Stimulated activated naive CD8-positive, alpha-beta T cell treated with anti-CD3 and anti-CD28 coated beads, Interleukin-15, Interleukin-2, amounts not matched to agents 100 ng/mL and 50 ng/mL, for 24 hours (primary cell): ENCODE measurements around the gene SCRN2.

Experiments used
- H3K27ac Mint-ChIP-seq: one replicate; pipeline ENCODE4 v1.8.0; 2021; ENCODE audit warnings: mild to moderate bottlenecking, mixed read lengths
- H3K27me3 Mint-ChIP-seq: one replicate; pipeline ENCODE4 v1.8.0; 2021; ENCODE audit warnings: mixed read lengths
- H3K36me3 Mint-ChIP-seq: one replicate; pipeline ENCODE4 v1.8.0; 2021; ENCODE audit warnings: low read depth, mixed read lengths
- H3K4me1 Mint-ChIP-seq: one replicate; pipeline ENCODE4 v1.8.0; 2021; ENCODE audit warnings: low read depth, mixed read lengths
- H3K4me3 Mint-ChIP-seq: one replicate; pipeline ENCODE4 v1.8.0; 2021; ENCODE audit warnings: mild to moderate bottlenecking, mixed read lengths
- H3K9me3 Mint-ChIP-seq: one replicate; pipeline ENCODE4 v1.8.0; 2021; ENCODE audit warnings: mixed read lengths

SCRN2 gene

DNA sequence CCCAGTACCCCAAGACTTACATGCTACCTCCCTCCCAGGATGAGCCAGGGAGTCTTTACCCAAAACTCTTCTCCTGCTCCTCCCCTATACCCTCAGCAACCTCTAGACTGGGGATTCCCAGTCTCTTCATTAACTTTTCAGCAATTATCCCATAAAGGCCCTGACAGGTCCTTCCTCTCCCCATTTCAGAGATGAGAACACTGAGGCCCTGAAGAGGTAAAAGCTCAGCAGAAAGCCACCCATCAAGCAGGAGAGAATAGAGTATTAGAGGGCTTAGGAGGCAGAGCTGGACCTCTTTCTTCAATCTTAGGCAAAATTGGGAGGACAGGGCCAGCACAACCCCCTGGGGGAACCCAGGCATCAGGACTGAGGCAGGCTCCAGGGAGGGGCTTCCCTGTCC, 15.8 kb upstream of the SCRN2 start:
- Mint-ChIP-seq H3K9me3 (no peaks in the 10 kb centered on the region), H3K27ac (no peak overlapping the region), H3K4me3 (no peak overlapping the region), H3K4me1 (peaks cover 8% of the 10 kb centered on the region), H3K36me3 (no peaks in the 10 kb centered on the region), H3K27me3 (peaks cover 67% of the 10 kb centered on the region)

DNA sequence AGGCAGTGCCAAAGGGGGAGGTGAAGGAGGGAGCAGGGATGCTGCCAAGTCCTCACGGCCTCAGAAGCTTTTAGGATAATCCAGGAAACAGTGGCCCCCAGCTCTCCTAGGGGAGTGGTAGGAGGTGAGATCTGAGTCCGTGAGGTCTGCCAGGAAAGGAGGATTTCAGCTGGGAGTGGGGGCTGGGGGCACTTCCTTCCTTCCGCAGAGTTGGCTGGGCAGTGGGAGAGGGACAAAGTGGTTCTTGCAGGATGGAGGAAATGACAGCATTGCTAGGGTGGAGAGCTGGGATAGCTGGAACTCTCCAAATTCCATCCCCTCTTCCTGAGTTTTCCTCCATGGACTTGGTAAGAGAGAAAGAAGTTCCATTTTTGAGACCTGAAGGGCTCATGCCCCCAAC, 14.7 kb upstream of the SCRN2 start:
- H3K36me3 Mint-ChIP-seq: no peaks in the 10 kb centered on the region
- H3K27ac Mint-ChIP-seq: no peak overlapping the region
- peaks cover 70% of the 10 kb centered on the region for H3K27me3 Mint-ChIP-seq
- no peak overlapping the region for H3K4me3 Mint-ChIP-seq
- H3K4me1 Mint-ChIP-seq: peaks cover 10% of the 10 kb centered on the region
- H3K9me3 Mint-ChIP-seq: no peaks in the 10 kb centered on the region

DNA sequence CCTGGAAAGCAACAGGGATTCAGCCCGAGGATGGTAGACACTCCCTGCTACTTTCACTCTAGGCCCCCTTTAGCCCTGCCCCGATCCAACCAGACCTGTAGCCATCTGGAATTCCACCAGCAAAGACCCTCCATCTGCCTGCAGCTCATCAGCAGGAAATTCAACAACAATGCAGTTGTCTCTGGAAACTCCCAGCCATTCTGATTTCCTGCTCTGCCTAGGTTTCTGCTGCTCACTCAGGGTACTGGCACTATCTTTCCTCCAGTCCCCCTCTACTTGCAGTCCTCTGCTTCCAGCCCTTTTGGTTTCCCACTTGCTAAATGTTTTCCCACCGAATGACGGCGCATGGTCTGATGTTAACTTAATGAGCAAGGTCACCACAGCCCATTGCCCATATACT, 12.5 kb upstream of the SCRN2 start:
- peaks cover 81% of the 10 kb centered on the region for H3K27me3 Mint-ChIP-seq
- H3K9me3 Mint-ChIP-seq: no peaks in the 10 kb centered on the region
- peaks cover 16% of the 10 kb centered on the region for H3K4me1 Mint-ChIP-seq
- no peaks in the 10 kb centered on the region for H3K36me3 Mint-ChIP-seq
- H3K27ac Mint-ChIP-seq: no peak overlapping the region
- no peak overlapping the region for H3K4me3 Mint-ChIP-seq

DNA sequence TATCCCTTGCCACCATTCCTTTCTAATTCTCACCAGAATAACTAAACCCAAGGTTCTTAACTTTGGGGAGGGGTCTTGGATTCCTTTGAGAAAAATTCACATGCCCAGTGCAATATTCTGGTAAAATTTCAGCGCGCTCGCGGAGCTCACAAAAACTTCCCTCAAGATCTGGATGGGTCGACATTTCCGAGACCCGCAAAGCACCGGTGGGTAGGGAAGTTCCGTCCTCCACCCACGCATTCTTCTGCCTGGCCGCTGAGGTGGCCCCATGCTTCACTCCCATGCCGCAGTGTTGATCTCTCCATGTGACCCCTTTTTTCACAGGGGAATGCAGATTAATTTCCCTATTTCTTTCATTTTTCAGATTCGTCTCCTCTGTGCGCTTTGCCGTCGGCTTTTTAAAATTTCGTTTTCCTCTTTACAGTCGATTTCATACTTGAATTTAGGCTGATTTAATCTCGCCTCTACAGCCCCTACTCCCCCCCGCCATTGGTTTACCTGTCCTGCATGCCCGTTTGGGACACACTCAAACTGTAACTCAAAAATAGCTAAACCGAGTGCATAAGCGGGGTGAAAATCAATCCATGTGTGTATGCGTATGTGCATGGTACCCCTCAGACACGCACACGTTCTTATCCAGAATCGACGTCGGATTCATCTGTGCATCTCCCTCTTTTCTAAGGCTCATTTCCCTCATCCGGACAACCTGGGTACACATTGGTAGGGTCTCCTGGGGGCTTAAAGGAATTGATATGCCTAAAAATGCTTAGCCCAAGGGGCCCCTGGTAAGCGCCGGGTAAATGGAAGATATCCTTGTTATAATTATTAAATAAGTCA, 11.3 kb upstream of the SCRN2 start:
- peaks cover 82% of the 10 kb centered on the region for H3K27me3 Mint-ChIP-seq
- no peaks in the 10 kb centered on the region for H3K9me3 Mint-ChIP-seq
- H3K27ac Mint-ChIP-seq: no peak overlapping the region
- no peaks in the 10 kb centered on the region for H3K36me3 Mint-ChIP-seq
- H3K4me1 Mint-ChIP-seq: peaks cover 16% of the 10 kb centered on the region
- H3K4me3 Mint-ChIP-seq: peak overlapping the region; percentile 49

- Mint-ChIP-seq H3K4me1 (peaks cover 16% of the 10 kb centered on the region), H3K27me3 (peaks cover 85% of the 10 kb centered on the region), H3K9me3 (no peaks in the 10 kb centered on the region), H3K27ac (no peak overlapping the region), H3K4me3 (no peak overlapping the region), H3K36me3 (no peaks in the 10 kb centered on the region)
These were observed 10.7 kb upstream of the SCRN2 start for GRCh38 chr17:47851764-47852112.

- Mint-ChIP-seq H3K4me3 (peak within 1 kb of the TSS; percentile 49), H3K27ac (no peak within 1 kb of the TSS), H3K4me1 (peaks cover 16% of the 10 kb centered on the region)
These were observed 9.9 kb upstream of the SCRN2 start, which contains the start of gene SP6 for GRCh38 chr17:47850692-47851573. TSS of gene SP6 (minus strand) at chr17:47851163. CDS start at chr17:47848429, 2,734 bp downstream.

DNA sequence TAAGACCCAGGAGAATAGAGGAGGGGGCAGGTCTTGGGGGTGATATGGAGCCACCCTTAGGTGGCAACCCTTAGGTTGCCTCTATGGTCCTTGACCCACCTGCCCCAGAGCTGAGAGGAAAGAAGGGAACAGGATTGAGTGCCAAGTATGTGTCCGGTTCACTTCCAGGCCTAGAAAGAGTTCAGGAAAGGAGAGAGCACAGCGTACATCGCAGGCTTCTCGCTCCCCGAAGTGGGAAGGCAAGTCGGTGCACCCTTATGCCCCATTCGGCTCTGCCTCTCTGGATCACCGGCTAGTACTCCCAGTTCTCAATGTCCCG, 9.3 kb upstream of the SCRN2 start:
- Mint-ChIP-seq H3K36me3 (no peaks in the 10 kb centered on the region), H3K27me3 (peaks cover 85% of the 10 kb centered on the region), H3K27ac (no peak overlapping the region), H3K4me1 (peaks cover 16% of the 10 kb centered on the region), H3K4me3 (peak overlapping the region; percentile 30), H3K9me3 (no peaks in the 10 kb centered on the region)

More at GRCh38 chr17:47850692-47851573, 9.9 kb upstream of the SCRN2 start, which contains the start of gene SP6:
- no peaks in the 10 kb centered on the region for H3K36me3 Mint-ChIP-seq
- no peaks in the 10 kb centered on the region for H3K9me3 Mint-ChIP-seq
- peaks cover 85% of the 10 kb centered on the region for H3K27me3 Mint-ChIP-seq

- H3K27me3 Mint-ChIP-seq: peaks cover 74% of the 10 kb centered on the region
- no peak overlapping the region for H3K4me3 Mint-ChIP-seq
- peaks cover 17% of the 10 kb centered on the region for H3K4me1 Mint-ChIP-seq
- H3K36me3 Mint-ChIP-seq: no peaks in the 10 kb centered on the region
- no peaks in the 10 kb centered on the region for H3K9me3 Mint-ChIP-seq
- H3K27ac Mint-ChIP-seq: no peak overlapping the region
These were observed 7.1 kb upstream of the SCRN2 start for GRCh38 chr17:47848198-47848513.

- no peak overlapping the region for H3K27ac Mint-ChIP-seq
- no peaks in the 10 kb centered on the region for H3K9me3 Mint-ChIP-seq
- no peak overlapping the region for H3K4me3 Mint-ChIP-seq
- H3K4me1 Mint-ChIP-seq: peaks cover 21% of the 10 kb centered on the region
- peaks cover 70% of the 10 kb centered on the region for H3K27me3 Mint-ChIP-seq
- no peaks in the 10 kb centered on the region for H3K36me3 Mint-ChIP-seq
These were observed 6.5 kb upstream of the SCRN2 start for GRCh38 chr17:47847341-47848197.

GRCh38 chr17:47846716-47847340, 5.8 kb upstream of the SCRN2 start:
- Mint-ChIP-seq H3K4me3 (no peak overlapping the region), H3K4me1 (peaks cover 20% of the 10 kb centered on the region), H3K9me3 (no peaks in the 10 kb centered on the region), H3K36me3 (no peaks in the 10 kb centered on the region), H3K27ac (no peak overlapping the region), H3K27me3 (peaks cover 63% of the 10 kb centered on the region)

DNA sequence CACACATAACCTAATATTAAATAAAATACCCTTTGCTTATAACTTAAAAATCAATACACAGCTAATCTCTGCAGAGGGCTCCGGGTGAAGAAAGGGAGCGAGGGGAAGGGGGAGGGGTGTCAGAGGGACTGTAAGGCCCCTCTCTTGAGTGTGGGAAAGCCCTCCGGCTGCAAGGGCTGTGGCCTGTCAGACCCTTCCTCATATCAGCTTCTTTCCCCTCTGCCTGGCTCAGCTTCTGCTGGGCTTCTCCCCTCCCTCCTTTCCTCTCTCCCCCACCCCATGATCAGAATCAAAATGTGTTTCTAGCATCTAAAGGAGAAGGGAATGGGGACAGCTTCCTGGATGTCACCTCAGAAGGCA, 4.6 kb upstream of the SCRN2 start:
- Mint-ChIP-seq H3K4me1 (peaks cover 23% of the 10 kb centered on the region), H3K4me3 (no peak overlapping the region), H3K27ac (no peak overlapping the region), H3K27me3 (peaks cover 60% of the 10 kb centered on the region), H3K9me3 (no peaks in the 10 kb centered on the region), H3K36me3 (no peaks in the 10 kb centered on the region)

DNA sequence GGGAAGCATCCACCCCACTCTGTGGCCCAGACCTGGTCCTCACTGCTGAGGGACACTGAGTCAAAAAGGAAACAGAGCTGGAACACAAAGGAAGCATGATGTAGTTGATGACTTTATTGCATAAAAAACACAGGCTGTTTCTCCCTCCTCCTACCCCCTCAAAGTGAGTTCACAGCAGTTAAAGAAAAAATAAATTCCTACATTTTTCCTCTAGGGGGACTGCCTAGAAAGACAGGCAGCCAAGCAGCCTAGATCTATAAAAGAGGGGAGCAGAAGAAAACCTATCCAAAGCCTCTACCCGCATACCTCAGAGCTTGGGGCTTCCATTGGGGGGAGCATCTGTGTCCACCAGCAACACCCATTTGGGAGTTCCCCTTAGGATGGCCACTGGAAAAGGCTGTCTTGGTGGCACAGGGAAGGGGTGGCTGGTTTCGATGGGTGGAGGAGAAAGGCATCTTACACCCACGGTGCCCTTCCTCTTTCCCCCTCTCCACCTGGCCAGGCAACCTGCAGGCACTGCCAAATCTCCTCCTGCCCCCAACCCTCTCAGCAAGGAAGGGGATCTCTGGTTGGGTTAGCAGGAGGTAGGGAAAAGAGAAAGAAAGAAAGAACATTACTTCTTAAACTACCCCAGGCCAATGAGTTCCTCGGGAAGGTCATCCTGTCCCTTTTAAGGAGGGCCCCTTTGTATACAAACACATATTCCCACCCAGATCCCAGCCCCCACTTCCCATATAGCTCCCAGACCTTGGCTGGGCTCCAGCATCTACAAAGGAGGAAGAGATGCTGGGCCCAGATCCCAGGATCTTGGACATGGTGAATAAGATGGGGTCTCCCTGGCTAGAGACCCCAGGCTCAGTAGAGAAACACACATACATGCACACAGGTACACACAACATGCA, 4.0 kb upstream of the SCRN2 start:
- Mint-ChIP-seq H3K36me3 (no peaks in the 10 kb centered on the region), H3K27ac (no peak overlapping the region), H3K4me3 (no peak overlapping the region), H3K9me3 (no peaks in the 10 kb centered on the region), H3K27me3 (peaks cover 54% of the 10 kb centered on the region), H3K4me1 (peaks cover 23% of the 10 kb centered on the region)

- Mint-ChIP-seq H3K9me3 (no peaks in the 10 kb centered on the region), H3K27ac (no peak overlapping the region), H3K4me3 (no peak overlapping the region), H3K4me1 (peaks cover 27% of the 10 kb centered on the region), H3K27me3 (peaks cover 45% of the 10 kb centered on the region), H3K36me3 (no peaks in the 10 kb centered on the region)
These were observed 3.2 kb upstream of the SCRN2 start for GRCh38 chr17:47844227-47844626.

- Mint-ChIP-seq H3K27me3 (peaks cover 37% of the 10 kb centered on the region), H3K4me1 (peaks cover 27% of the 10 kb centered on the region), H3K27ac (no peak overlapping the region), H3K36me3 (no peaks in the 10 kb centered on the region), H3K9me3 (no peaks in the 10 kb centered on the region), H3K4me3 (no peak overlapping the region)
These were observed 2.3 kb upstream of the SCRN2 start for GRCh38 chr17:47843391-47843730.
